Raji (cell line): ENCODE results near the gene AGPAT3.

Experiments
- POLR2A ChIP-seq: IDR thresholded peaks from 2 replicates; pipeline ENCODE4 v1.6.1; 2011; ENCODE audit warnings: low read depth, low read length, control low read depth; ENCODE audit not compliant: insufficient read depth

Gene AGPAT3

DNA sequence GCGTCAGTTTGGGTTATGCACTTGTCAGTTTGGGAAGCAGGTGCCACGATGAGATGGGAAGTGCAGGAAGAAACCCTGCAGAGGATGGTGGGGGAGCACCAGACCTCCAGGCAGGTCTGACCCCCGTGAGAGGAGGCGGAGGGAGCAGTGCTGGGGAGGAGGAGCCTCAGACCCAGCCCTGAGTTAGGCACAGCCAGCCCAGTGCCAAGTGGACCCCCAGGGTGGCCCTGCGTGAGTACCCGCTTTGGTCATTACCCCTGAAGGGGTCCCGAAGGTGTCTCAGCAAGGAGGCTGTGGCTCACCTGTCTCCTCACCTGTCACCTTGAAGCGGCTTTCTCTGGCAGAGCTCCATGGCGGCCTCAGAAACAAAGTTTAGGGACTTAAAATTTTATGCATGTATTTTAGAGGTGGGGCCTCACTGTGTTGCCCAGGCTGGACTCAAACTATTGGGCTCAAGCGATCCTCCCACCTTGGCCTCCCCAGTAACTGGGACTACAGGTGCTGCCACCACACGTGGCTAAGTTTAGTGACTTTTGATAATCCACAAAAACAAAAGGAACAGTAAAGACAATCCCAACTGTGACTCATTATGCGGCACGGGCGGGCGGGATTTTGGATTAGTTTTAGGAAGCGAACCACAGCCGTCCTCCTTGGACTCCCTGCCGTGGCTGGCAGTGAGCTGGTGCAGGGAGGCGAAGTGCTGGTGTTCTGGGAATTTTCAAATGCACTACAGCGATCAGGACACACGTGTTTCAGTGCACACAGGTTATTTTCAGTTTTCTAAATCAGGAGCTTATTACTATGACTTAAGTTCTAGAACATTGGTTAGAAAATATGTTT lies 4.7 kb downstream of the AGPAT3 start:
- no peak for TF ChIP-seq POLR2A

DNA sequence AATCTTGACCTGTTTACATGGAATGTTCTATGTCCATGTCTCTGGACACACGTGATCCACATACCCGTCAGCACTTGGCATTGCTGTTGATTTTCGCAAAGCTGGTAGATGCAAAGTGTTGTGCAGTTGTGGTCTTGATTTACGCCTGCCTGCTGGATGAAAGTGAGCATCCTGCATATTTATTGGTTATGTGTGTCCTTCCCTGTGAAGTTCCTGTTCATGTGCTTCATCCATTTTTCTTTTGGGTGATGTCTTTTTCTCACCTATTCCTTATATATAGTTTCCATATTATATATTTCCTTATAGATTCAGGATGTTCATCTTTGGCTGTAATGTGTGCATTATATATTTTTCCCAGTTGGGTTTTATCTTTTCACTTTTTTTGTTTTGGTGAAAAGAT lies 6.5 kb downstream of the AGPAT3 start:
- no peak for TF ChIP-seq POLR2A

DNA sequence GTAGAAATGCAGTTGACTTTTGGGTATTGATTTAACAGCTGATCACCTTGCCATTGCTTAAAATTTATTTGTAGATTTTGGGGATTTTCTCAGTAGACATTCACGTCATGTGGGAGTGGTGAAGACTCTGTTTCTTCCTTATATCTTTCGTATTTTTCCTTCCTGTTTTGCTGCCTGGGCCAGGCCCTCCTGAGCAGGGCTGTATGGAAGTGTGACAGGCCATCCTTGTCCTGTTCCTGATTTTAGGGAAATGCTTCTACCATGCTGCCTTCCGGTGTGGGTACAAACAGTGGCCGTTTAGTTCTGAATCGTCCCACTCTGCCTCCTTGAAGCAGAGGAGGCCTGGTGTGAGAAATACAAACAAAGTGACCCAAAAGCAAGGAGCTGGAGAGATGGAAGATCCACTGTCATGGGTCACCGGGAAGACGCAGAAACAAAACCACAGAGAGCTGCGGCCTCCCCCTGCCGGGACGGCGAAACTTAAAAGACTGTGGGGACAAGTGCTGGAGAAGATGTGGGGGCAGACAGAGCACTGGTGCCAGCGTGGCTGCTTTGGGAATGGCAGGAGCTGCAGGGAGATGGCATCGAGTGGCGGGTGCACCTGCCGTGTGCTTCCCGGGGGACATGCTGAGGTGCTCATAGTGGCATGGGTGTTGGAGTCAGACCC lies 7.6 kb downstream of the AGPAT3 start:
- no peak for TF ChIP-seq POLR2A

DNA sequence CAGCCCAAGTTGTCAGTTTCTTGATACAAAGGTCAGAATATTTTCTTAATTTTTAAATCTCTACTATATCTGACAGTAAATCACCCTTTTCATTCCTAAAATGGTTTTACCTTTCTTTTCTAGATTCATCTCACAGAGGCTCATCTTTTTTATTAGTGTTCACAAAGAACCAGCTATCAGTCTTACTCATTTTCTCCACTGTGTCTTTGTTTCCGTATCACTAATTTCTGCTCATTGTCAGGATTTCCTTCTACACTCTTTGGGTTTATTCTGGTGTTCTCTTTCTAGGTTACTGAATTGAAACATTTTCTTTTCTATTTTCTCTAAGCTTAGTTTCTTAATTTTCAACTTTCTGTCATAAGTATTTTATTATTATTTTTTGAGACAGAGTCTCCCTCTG lies 8.7 kb downstream of the AGPAT3 start:
- no peak for TF ChIP-seq POLR2A

DNA sequence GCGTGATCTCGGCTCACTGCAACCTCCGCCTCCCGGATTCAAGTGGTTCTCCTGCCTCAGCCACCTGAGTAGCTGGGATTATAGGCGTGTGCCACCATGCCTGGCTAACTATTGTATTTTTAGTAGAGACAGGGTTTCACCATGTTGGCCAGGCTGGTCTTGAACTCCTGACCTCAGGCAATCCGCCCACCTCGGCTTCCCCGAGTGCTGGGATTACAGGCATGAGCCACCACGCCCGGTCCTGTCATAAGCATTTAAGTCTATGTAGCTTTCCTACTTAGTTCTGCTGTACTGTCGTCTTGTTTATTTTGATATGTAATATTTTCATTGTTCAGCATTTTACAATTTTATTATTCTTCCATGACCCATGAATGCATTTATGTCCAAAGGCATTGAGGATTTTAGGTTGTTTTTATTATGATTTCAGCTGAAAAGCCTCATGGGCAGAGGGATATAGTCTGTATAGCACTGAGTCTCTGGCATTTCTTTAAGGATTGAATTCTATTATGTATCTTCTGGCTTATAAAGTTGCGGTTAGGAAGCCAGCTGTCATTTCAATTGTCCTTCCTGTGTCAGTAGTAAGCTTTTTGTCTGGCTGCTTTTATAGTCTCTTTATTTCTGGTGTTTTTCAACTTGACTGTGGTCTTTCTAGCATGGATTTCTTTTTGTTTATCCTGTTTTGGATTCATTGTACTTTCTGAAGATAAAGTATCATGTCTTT lies 9.2 kb downstream of the AGPAT3 start:
- no peak for TF ChIP-seq POLR2A

DNA sequence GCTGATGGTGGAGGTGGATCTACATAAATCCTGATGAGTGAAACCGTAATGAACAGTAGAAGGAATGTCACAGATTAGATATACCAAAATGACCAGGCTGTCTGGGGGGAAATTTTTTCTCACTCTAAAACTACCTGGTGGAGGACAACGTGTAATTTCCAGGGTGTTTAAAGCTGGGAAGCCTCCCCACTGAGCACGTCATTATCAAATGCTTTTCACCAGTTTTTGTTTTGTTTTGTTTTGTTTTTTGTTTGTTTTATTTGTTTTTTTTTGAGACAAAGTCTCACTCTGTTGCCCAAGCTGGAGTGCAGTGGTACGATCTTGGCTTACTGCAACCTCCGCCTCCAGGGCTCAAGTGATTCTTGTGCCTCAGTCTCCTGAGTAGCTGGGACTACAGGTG lies 11.6 kb downstream of the AGPAT3 start:
- no peak for TF ChIP-seq POLR2A

DNA sequence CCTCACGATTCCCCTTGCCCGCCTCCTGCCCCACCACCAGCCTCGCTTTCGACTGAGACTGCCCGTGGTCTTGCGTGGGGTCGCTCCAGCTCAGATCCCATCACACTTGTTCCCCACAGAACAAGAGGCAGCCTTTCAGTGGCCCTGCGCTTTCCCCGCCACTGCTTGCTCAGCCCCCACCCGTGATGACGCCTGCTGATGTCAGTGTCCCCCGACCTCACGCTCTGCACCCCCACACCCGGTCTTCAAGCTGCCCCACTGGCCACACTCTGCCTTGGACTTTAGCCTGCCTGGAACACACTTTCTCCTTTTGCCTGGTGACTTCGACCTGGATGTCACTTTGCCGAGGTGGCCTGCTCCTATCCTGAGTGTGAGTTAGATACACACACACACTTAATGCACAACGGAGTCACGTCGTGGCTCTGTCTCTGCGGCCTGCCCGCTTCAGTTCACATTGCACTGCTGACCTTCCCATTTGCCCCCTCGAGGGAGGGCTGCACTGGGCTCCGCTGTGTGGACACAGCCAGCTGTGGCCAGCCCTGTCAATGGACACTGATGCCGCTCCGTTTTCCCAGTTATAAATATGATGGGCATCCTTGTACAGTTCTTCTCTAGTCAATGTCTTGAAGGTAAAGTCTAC lies 13.0 kb downstream of the AGPAT3 start:
- TF ChIP-seq POLR2A, result no peak

DNA sequence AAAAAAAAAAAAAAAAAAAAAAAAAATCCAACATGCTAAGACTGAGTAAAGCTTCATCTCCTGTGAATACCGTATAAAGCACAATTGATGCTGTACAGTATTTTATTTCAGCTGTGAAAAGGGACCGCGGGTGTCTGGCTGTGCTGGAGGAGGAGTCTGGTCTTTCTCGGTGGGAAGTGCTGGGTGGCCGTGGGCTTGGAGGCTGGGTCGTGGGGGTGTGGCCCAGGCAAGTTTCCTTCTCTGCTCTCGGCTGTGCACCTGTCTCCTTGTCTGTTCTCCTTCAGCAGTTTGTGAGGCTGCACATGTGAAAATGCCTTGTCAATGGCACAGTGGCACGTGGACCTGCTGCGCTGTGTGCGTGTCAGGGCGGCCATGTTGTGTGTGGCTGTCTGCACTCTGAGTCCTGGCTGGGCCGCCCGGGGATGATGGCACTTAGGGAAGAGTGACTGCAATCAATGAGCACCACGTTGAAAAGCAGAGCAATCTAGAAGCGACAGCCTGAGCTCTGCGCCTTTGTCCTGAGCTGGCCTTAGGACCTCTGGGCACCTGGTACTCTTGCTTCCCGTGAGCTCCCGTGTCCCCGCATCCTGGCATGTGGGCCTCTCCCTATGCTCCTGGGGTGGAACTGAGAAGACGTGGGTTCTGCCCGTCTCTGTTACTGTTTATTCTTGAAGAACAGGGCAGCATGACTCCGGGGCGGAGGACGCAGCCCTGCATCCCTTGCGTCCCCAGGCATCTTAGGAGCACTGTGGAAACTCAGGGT lies 14.5 kb downstream of the AGPAT3 start:
- no peak for TF ChIP-seq POLR2A

DNA sequence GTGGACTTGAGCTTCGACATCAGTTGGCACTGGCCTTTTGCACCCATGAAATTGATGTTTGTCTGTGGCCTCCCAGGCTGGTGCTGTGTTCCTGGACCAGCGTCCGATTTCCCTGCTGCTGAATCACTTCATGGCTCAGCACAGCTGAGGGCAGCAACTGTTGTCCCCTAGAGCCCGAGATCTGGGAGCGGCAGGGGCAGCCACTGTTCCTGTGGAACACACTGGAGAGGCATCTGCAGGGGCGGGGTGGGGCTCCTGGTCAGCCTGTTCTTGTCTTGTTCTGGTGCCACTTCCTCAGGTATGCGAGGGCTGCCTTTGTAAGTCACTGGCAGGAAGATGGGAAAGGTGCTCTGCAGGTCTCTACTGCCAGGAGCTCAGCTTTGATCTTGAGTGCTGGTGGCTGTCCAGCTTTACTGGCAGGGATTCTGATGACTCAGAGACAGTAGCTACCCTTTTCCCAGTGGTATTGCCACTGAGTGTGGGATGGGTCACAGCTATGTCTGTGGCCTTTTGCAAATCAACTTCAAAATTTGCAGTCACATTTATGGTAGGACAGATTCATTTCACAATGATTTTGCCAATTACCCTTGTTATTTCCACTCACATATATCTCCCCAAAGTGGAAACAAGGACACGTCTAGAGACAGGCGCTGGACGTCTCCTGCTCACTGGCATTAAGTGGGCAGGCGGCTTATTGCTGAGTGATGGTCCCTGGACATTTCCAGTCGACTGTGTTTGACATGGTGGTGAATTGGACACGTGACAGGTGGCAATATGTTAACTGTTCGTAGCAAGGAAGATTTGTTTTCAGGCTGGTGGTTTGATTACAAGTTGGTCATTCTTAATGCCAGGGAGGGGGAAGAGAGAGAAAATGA lies 15.3 kb downstream of the AGPAT3 start:
- TF ChIP-seq POLR2A, result no peak

DNA sequence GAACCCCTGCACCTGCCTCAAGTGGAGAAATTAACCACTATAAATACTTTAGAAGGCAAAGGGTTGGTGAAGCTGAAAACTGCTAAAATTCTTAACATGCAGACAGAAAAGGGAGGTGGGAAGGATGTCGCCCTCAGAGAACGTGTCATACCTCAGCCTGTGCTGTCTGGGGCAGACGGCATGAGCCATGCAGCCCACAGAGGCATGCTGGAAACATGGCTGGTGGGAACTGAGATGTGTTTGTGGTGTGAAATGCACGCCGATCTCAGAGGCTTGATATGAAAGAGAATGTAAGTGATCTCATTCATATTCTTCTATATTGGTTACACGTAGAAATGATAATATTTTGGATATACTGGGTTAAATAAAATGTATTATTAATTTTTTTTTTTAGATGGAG lies 16.3 kb downstream of the AGPAT3 start:
- no peak for TF ChIP-seq POLR2A

DNA sequence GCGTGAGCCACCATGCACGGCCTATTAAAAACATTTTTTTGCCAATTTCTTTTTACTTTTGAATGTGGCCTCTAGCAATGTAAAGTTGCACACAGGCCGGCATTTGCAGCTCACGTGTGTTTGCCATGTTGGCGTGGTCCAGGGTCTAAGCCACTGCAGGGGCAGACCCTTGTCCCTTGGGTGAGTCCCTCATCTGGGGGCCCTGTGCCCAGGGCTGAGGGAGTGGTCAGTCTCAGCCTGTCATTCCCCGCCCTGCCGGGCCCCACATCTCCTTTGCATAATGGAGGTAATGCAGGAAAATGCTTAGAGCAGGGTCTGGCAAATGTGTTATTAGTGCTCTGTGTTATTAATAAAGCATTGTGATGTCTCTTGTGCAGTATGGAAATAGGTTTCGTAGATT lies 16.9 kb downstream of the AGPAT3 start:
- TF ChIP-seq POLR2A, result no peak

DNA sequence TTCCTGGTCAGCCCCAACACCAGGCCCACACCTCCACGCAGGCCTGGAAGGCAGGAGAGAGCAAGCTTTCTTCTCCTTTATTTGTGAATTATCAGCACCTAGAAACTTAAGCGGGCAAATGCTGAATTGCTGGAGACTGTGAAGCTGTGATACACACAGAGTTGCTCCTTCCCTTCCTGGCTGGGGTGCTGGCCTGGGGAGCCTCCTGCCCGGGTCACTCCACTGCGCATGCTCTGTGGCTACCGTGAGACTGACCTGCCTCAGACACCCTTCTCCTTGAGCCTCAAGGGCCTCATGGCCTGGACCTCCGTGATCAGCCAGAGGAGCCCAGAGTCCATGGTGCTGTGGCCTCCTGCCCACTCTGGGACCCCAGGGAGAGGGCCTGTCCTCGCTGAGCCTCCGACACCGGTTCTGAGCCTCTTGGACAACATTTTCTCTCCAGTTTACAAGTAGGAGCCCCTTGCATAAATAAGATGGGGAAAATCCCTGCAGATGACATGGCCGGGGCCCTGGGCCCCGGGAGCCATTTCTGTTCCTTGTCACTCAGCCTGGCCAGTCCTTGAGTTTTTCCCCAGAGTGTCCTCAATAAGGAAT lies 18.0 kb downstream of the AGPAT3 start:
- no peak for TF ChIP-seq POLR2A
